ENCODE data around the gene NEK9. TPM values are rescaled to one million over a fixed set of nuclear protein-coding genes. Genes with fewer than 3 reads are reported as not detected.

The NEK9 gene
- total and polyA plus RNA-seq, 2 donors (not counting 1 experiment from before 2014, with no cell fraction given) = 35.1 to 110 TPM

GRCh38 chr14:75144944-75145343 is 18.1 kb upstream of the NEK9 start:
- no peak overlapping the region for H3K9ac ChIP-seq (ENCODE audit: low read length)
- WGBS (ENCODE audit: insufficient coverage) = 63% methylated on average over 3 of the region's 5 CpGs
- H3K4me1 Mint-ChIP-seq = peaks cover 35% of the 10 kb centered on the region
- no peak for ATAC-seq (ENCODE audit: low read depth)
- peaks cover 56% of the 10 kb centered on the region for H3K79me2 ChIP-seq (ENCODE audit: control insufficient read depth, insufficient read depth, low read length)
- POLR2A ChIA-PET = no interaction called here
- H2AFZ ChIP-seq (ENCODE audit: insufficient read depth, low read depth, low read length, poor library complexity, severe bottlenecking) = no peak overlapping the region
- peaks cover 16 to 26% of the 10 kb centered on the region in 2 donors for H3K4me1 ChIP-seq (ENCODE audit: control insufficient read depth in 2 of 2, insufficient read depth in 2 of 2, low read length in 2 of 2)
- H3K27ac ChIP-seq (ENCODE audit: low read length in 2 of 2) = no peak overlapping the region
- intact Hi-C loops (cut with micrococcal nuclease) = no loop called here
- no peak for DNase-seq
- peaks cover 5% of the 10 kb centered on the region for H4K20me1 ChIP-seq (ENCODE audit: control insufficient read depth, insufficient read depth, low read length, poor library complexity, severe bottlenecking)
- no peak overlapping the region for H3K4me2 ChIP-seq (replicated peaks; ENCODE audit: low read depth, low read length, poor library complexity, severe bottlenecking)
- peaks cover 0 to 3% (median 0%) of the 10 kb centered on the region in 3 donors for H3K9me3 ChIP-seq (ENCODE audit: control extremely low read depth in 1 of 3, control insufficient read depth in 2 of 3, insufficient read depth in 1 of 3, low read length in 2 of 3)
- TF ChIP-seq EZH2 (IDR thresholded peaks at IDR 0.05; ENCODE audit: borderline replicate concordance, insufficient read depth, low read depth, low read length, poor library complexity, severe bottlenecking) = no peak
- TF ChIP-seq CTCF (IDR thresholded peaks at IDR 0.05) = no peak
- H3K27ac Mint-ChIP-seq = no peak overlapping the region
- no peak overlapping the region for H3K4me3 ChIP-seq (ENCODE audit: control extremely low read depth in 1 of 5, extremely low read depth in 1 of 5, insufficient read depth in 1 of 5, low read depth in 2 of 5, low read length in 4 of 5)
- H3K36me3 ChIP-seq (replicated peaks in 1 of 2; ENCODE audit: control extremely low read depth in 1 of 2, control insufficient read depth in 1 of 2, extremely low read depth in 1 of 2, insufficient read depth in 2 of 2, low read length in 1 of 2) = peaks cover 12 to 38% of the 10 kb centered on the region in 2 experiments
- no peaks in the 10 kb centered on the region for H3K27me3 Mint-ChIP-seq
- H3K4me3 Mint-ChIP-seq = no peak overlapping the region
- H3K9me3 Mint-ChIP-seq (ENCODE audit: insufficient read depth) = no peaks in the 10 kb centered on the region
- no peaks in the 10 kb centered on the region for H3K27me3 ChIP-seq (replicated peaks in 1 of 4; ENCODE audit: control extremely low read depth in 1 of 4, control insufficient read depth in 3 of 4, insufficient read depth in 4 of 4, low read length in 3 of 4)
- CTCF ChIA-PET = interaction anchor here (12.7 kb wide), 1 partner anchor 155 kb away, joined by 266 read pairs; no protein-coding TSS in a partner anchor

- H2AFZ ChIP-seq (ENCODE audit: insufficient read depth, low read depth, low read length, poor library complexity, severe bottlenecking) = no peak overlapping the region
- peaks cover 22 to 32% of the 10 kb centered on the region in 2 donors for H3K4me1 ChIP-seq (ENCODE audit: control insufficient read depth in 2 of 2, insufficient read depth in 2 of 2, low read length in 2 of 2)
- POLR2A ChIA-PET = interaction anchor here (0.5 to 0.7 kb wide), 2 partner anchors 31 to 111 kb away, joined by 4 read pairs; no protein-coding TSS in a partner anchor
- H3K79me2 ChIP-seq (ENCODE audit: control insufficient read depth, insufficient read depth, low read length) = peaks cover 56% of the 10 kb centered on the region
- Mint-ChIP-seq H3K4me3 (no peak overlapping the region), H3K4me1 (peaks cover 45% of the 10 kb centered on the region), H3K27me3 (no peaks in the 10 kb centered on the region), H3K9me3 (ENCODE audit: insufficient read depth) (no peaks in the 10 kb centered on the region), H3K27ac (no peak overlapping the region)
- 100% methylated on average over 6 of the region's 9 CpGs for WGBS (ENCODE audit: insufficient coverage)
- H3K4me2 ChIP-seq (replicated peaks; ENCODE audit: low read depth, low read length, poor library complexity, severe bottlenecking) = no peak overlapping the region
- H3K9me3 ChIP-seq (ENCODE audit: control extremely low read depth in 1 of 3, control insufficient read depth in 2 of 3, insufficient read depth in 1 of 3, low read length in 2 of 3) = peaks cover 0 to 3% (median 0%) of the 10 kb centered on the region in 3 donors
- no peak overlapping the region for H3K9ac ChIP-seq (ENCODE audit: low read length)
- DNase-seq (no peak), ATAC-seq (ENCODE audit: low read depth) (no peak)
- H4K20me1 ChIP-seq (ENCODE audit: control insufficient read depth, insufficient read depth, low read length, poor library complexity, severe bottlenecking) = no peaks in the 10 kb centered on the region
- no peak overlapping the region for H3K4me3 ChIP-seq (ENCODE audit: control extremely low read depth in 1 of 5, extremely low read depth in 1 of 5, insufficient read depth in 1 of 5, low read depth in 2 of 5, low read length in 4 of 5)
- CTCF ChIA-PET = interaction anchor here (0.7 to 12.7 kb wide), 4 partner anchors 9 to 382 kb away, joined by 3 to 266 read pairs (median 4); no protein-coding TSS in a partner anchor
- TF ChIP-seq CTCF (IDR thresholded peaks at IDR 0.05) = no peak
- TF ChIP-seq EZH2 (IDR thresholded peaks at IDR 0.05; ENCODE audit: borderline replicate concordance, insufficient read depth, low read depth, low read length, poor library complexity, severe bottlenecking) = no peak
- intact Hi-C loops (cut with micrococcal nuclease) = no loop called here
- H3K36me3 ChIP-seq (replicated peaks in 1 of 2; ENCODE audit: control extremely low read depth in 1 of 2, control insufficient read depth in 1 of 2, extremely low read depth in 1 of 2, insufficient read depth in 2 of 2, low read length in 1 of 2) = peaks cover 7 to 30% of the 10 kb centered on the region in 2 experiments
- H3K27me3 ChIP-seq (replicated peaks in 1 of 4; ENCODE audit: control extremely low read depth in 1 of 4, control insufficient read depth in 3 of 4, insufficient read depth in 4 of 4, low read length in 3 of 4) = no peaks in the 10 kb centered on the region
- H3K27ac ChIP-seq (ENCODE audit: low read length in 2 of 2) = no peak overlapping the region
Measured at GRCh38 chr14:75143761-75144527, 17.1 kb upstream of the NEK9 start.

All from B cell (primary cell).